GM12878 (cell line): ENCODE measurements around the gene OSMR. TPM values are rescaled to one million over a fixed set of nuclear protein-coding genes. Genes with fewer than 3 reads are reported as not detected.

Experiments
- ATAC-seq: fragments of 200-7000 bp; cut with Tn5 transposase; 3 replicates; pipeline ENCODE4 v1.9.1; 2020; ENCODE audit warnings: mild to moderate bottlenecking, moderate library complexity
- BruUV-seq: library from RNA; stranded (reverse); fragments of 400-500 nt; replicated peaks from 2 replicates; lab custom pipeline; 2021; lab: Mats Ljungman, UMichigan
- CTCF ChIA-PET: fragments of 300-600 bp; sonication (Branson Sonifier 250); formaldehyde crosslinking; extraction: SDS; loops from one replicate; lab custom pipeline; 2021; ENCODE audit warnings: inconsistent platforms; lab: Yijun Ruan, JAX
- POLR2A ChIA-PET: fragments of 350-600 bp; formaldehyde crosslinking; extraction: SDS; loops from one replicate; lab custom pipeline; 2021; ENCODE audit warnings: inconsistent platforms; lab: Charles Lee
- RAD21 ChIA-PET: fragments of 300-600 bp; sonication (Branson Sonifier 250); formaldehyde crosslinking; loops from one replicate; lab custom pipeline; 2023; ENCODE audit warnings: antibody characterized with exemption; ENCODE audit not compliant: unreplicated experiment; lab: Charles Lee
- SMC1A ChIA-PET: fragments of 300-600 bp; sonication (Branson Sonifier 250); formaldehyde crosslinking; loops from one replicate; lab custom pipeline; 2023; ENCODE audit not compliant: unreplicated experiment, uncharacterized antibody; lab: Charles Lee
- DNase-seq: peaks from one replicate; pipeline ENCODE4 v3.0.0-alpha.2; 2011; ENCODE audit warnings: low read depth, low spot score
- FAIRE-seq: peaks from 3 replicates; lab custom pipeline; 2011; peaks lifted over from hg19 to GRCh38; lab: Jason Lieb, UNC
- H2AFZ ChIP-seq: 2 replicates; pipeline ENCODE4 v1.6.0; 2011; ENCODE audit warnings: low read depth, low read length, control low read depth; ENCODE audit not compliant: control insufficient read depth
- H3K27ac ChIP-seq: 2 replicates; pipeline ENCODE4 v1.5.1; 2011; ENCODE audit warnings: control low read depth; ENCODE audit not compliant: control insufficient read depth, insufficient read depth
- H3K27me3 ChIP-seq, 2 experiments: replicated peaks in 1 of 2; 2 replicates each; pipeline versions ENCODE4 v1.6.0 to v1.6.1; 2011; ENCODE audit warnings: low read length in 1 of 2; ENCODE audit not compliant: control insufficient read depth in 2 of 2, insufficient read depth in 2 of 2
- H3K36me3 ChIP-seq, 2 experiments: 2 replicates each; pipeline ENCODE4 v1.5.1; 2011; ENCODE audit warnings: low read length in 1 of 2; ENCODE audit not compliant: control insufficient read depth in 2 of 2, insufficient read depth in 2 of 2
- H3K4me1 ChIP-seq: 2 replicates; pipeline ENCODE4 v1.6.1; 2011; ENCODE audit warnings: mild to moderate bottlenecking, low read length, moderate library complexity, mixed read lengths; ENCODE audit not compliant: control insufficient read depth, insufficient read depth
- H3K4me2 ChIP-seq: 2 replicates; pipeline ENCODE4 v1.6.0; 2011; ENCODE audit warnings: control low read depth; ENCODE audit not compliant: control insufficient read depth, insufficient read depth
- H3K4me3 ChIP-seq: fragments of 200-600 bp; sonication (generic); 2 replicates; pipeline ENCODE4 v1.5.1; 2016
- H3K79me2 ChIP-seq: 2 replicates; pipeline ENCODE4 v1.6.0; 2011; ENCODE audit warnings: low read length; ENCODE audit not compliant: control insufficient read depth, insufficient read depth
- H3K9ac ChIP-seq: 2 replicates; pipeline ENCODE4 v1.8.0; 2011; ENCODE audit warnings: low read length, control low read depth, mixed read lengths; ENCODE audit not compliant: control insufficient read depth, insufficient read depth
- H3K9me3 ChIP-seq: replicated peaks from 3 replicates; pipeline ENCODE4 v1.5.1; 2011; ENCODE audit warnings: mild to moderate bottlenecking, low read length; ENCODE audit not compliant: control insufficient read depth, insufficient read depth
- H4K20me1 ChIP-seq: 2 replicates; pipeline ENCODE4 v1.6.0; 2011; ENCODE audit not compliant: control insufficient read depth, insufficient read depth
- BHLHE40 ChIP-seq, 2 experiments: fragments of 450-650 bp in 1 of 2; IDR thresholded peaks; 2 replicates each; pipeline ENCODE4 v1.6.1; 2011 to 2017; ENCODE audit warnings: low read depth in 2 of 2, borderline replicate concordance in 1 of 2, improper control_type of control experiment in 1 of 2, low read length in 1 of 2, mild to moderate bottlenecking in 1 of 2
- CTCF ChIP-seq, 3 experiments: IDR thresholded peaks in 2 of 3; conservative IDR thresholded peaks in 1 of 3; 2 replicates each; pipeline ENCODE4 v1.5.1; 2011; ENCODE audit warnings: low read depth in 3 of 3, low read length in 3 of 3, mild to moderate bottlenecking in 3 of 3, control low read depth in 2 of 3, moderate library complexity in 2 of 3, inconsistent platforms in 1 of 3, mixed read lengths in 1 of 3; ENCODE audit not compliant: control insufficient read depth in 2 of 3, insufficient read depth in 1 of 3; ENCODE audit errors: extremely low read depth in 1 of 3
- DPF2 ChIP-seq: fragments of 450-650 bp; IDR thresholded peaks from 2 replicates; pipeline ENCODE4 v1.6.1; 2017; ENCODE audit warnings: mild to moderate bottlenecking
- EZH2 ChIP-seq: IDR thresholded peaks from 2 replicates; pipeline ENCODE4 v1.6.1; 2012; ENCODE audit warnings: low read depth, mild to moderate bottlenecking, control low read depth, inconsistent platforms, low read length, borderline replicate concordance; ENCODE audit not compliant: control insufficient read depth
- KAT2A ChIP-seq: conservative IDR thresholded peaks from 2 replicates; pipeline ENCODE4 v1.6.1; 2011; ENCODE audit warnings: low read depth, low read length; ENCODE audit not compliant: control insufficient read depth
- MEF2B ChIP-seq: fragments of 450-650 bp; IDR thresholded peaks from 2 replicates; pipeline ENCODE4 v1.6.1; 2018; ENCODE audit warnings: mild to moderate bottlenecking, moderate library complexity; ENCODE audit not compliant: partially characterized antibody, poor library complexity, severe bottlenecking
- MTA2 ChIP-seq: fragments of 450-650 bp; IDR thresholded peaks from 2 replicates; pipeline ENCODE4 v1.6.1; 2016; ENCODE audit warnings: low read depth, mild to moderate bottlenecking, moderate library complexity
- NKRF ChIP-seq: fragments of 450-650 bp; conservative IDR thresholded peaks from 2 replicates; pipeline ENCODE4 v1.6.1; 2017; ENCODE audit warnings: mild to moderate bottlenecking, moderate library complexity
- POLR2A ChIP-seq: IDR thresholded peaks from 2 replicates; pipeline ENCODE4 v1.6.1; 2011; ENCODE audit warnings: low read depth, mild to moderate bottlenecking, low read length
- RBBP5 ChIP-seq: fragments of 200-600 bp; sonication (generic); conservative IDR thresholded peaks from 2 replicates; pipeline ENCODE4 v1.6.1; 2016
- RUNX3 ChIP-seq: IDR thresholded peaks from 2 replicates; pipeline ENCODE4 v1.6.1; 2012; ENCODE audit warnings: low read length, inconsistent platforms
- SREBF1 ChIP-seq: IDR thresholded peaks from 2 replicates; pipeline ENCODE4 v1.6.1; 2012; ENCODE audit warnings: mild to moderate bottlenecking, low read length
- YBX1 ChIP-seq: fragments of 450-650 bp; IDR thresholded peaks from 2 replicates; pipeline ENCODE4 v1.6.1; 2016; ENCODE audit warnings: antibody characterized with exemption
- ZSCAN29 ChIP-seq: fragments of 450-650 bp; IDR thresholded peaks from 2 replicates; pipeline ENCODE4 v1.6.1; 2017; ENCODE audit warnings: mild to moderate bottlenecking, moderate library complexity
- WGBS: methylation state at CpG from one replicate; pipeline ENCODE4 v1.1.6; 2016; ENCODE audit warnings: low lambda C conversion rate; ENCODE audit not compliant: insufficient replicate concordance, insufficient coverage; ENCODE audit errors: missing lambda C conversion rate; 5-methylcytosine and 5-hydroxymethylcytosine counted together
- in situ Hi-C: fragments of 300-500 bp; cut with MboI; formaldehyde crosslinking; loops from 9 replicates; pipeline ENCODE4 v1.14.3; 2018; ENCODE audit warnings: mixed read lengths
- intact Hi-C: fragments of 100-400 bp; cut with micrococcal nuclease; formaldehyde crosslinking; loops from one replicate; pipeline ENCODE4 v1.14.2; 2022; ENCODE audit not compliant: unreplicated experiment
- polyA plus RNA-seq, 11 experiments: library from polyadenylated mRNA; depleted of rRNA in 4 of 11; unstranded in 6 of 11; stranded (reverse) in 5 of 11; fragments of >200 nt; fragmentation: Nextera tagmentation in 4 of 11; fragmentation: Illumina TruSeq in 1 of 11; extraction: Ambion mirVana in 4 of 11; extraction: Trizol in 1 of 11; gene quantifications; 1 replicate in 1 of 11; 2 replicates in 10 of 11; pipeline versions ENCODE4 v1.2.1 to v1.2.3, GENCODE V29; 2011 to 2016; ENCODE audit warnings: inconsistent platforms in 2 of 11, missing spikeins in 2 of 11, low read depth in 1 of 11
- total RNA-seq, 4 experiments: library from RNA; depleted of rRNA in 3 of 4; stranded (reverse); fragments of >200 nt in 3 of 4; fragmentation: Illumina TruSeq in 1 of 4; extraction: Trizol in 1 of 4; gene quantifications; 2 replicates each; pipeline versions ENCODE4 v1.2.1 to v1.2.3, GENCODE V29; 2013 to 2021

OSMR gene
- total and polyA plus RNA-seq, 10 of the 15 experiments (the other 5 are each of a cell fraction or from before 2014, with no cell fraction given) = 0.03 to 0.05 TPM; not detected in 8

GRCh38 chr5:38892363-38892762, 46.6 kb downstream of the OSMR start:
- H3K79me2 ChIP-seq = no peaks in the 10 kb centered on the region
- TF ChIP-seq DPF2 (no peak), EZH2 (no peak), ZSCAN29 (no peak), YBX1 (no peak), MTA2 (no peak), KAT2A (no peak), BHLHE40 (IDR thresholded peaks at IDR 0.05; ENCODE audit: borderline replicate concordance in 1 of 2, low read depth in 2 of 2, low read length in 1 of 2) (peak in 1 of 2 experiments; percentile 34; a peak in 1 of 4 replicates), RBBP5 (no peak), POLR2A (no peak), RUNX3 (peak; percentile 15; the same call in 1 of the 2 replicates), NKRF (no peak), CTCF (IDR thresholded peaks at IDR 0.05 in 2 of 3, conservative IDR thresholded peaks at IDR 0.05 in 1 of 3; ENCODE audit: control insufficient read depth in 2 of 3, extremely low read depth in 1 of 3, insufficient read depth in 1 of 3, low read depth in 3 of 3, low read length in 3 of 3) (no peak), SREBF1 (no peak), MEF2B (no peak)
- H3K27ac ChIP-seq = no peak overlapping the region
- no peaks in the 10 kb centered on the region for H3K27me3 ChIP-seq
- FAIRE-seq (no peak), DNase-seq (peak; percentile 2), ATAC-seq (no peak; the same call in 1 of the 3 replicates)
- intact Hi-C loops (no loop called here), in situ Hi-C loops (no loop called here)
- BruUV-seq = no TSS peak
- H3K36me3 ChIP-seq = no peaks in the 10 kb centered on the region
- ChIA-PET SMC1A (interaction anchor here (0.8 kb wide), 1 partner anchor 114 kb away, joined by 3 read pairs; no protein-coding TSS in a partner anchor), POLR2A (no interaction called here), RAD21 (no interaction called here), CTCF (no interaction called here)
- no peak overlapping the region for H3K4me3 ChIP-seq
- WGBS = 20% methylated on average over 3 of the region's 3 CpGs
- H3K9me3 ChIP-seq = no peaks in the 10 kb centered on the region
- no peaks in the 10 kb centered on the region for H4K20me1 ChIP-seq
- H3K4me2 ChIP-seq = no peak overlapping the region
- no peak overlapping the region for H2AFZ ChIP-seq
- H3K4me1 ChIP-seq = no peaks in the 10 kb centered on the region
- H3K9ac ChIP-seq = no peak overlapping the region
